Ovary (tissue), 3 donors: ENCODE data around the gene RIC3.

ENCODE experiments used
- POLR2A ChIP-seq: fragments of 450-650 bp; IDR thresholded peaks from one replicate; pipeline ENCODE4 v1.6.1; 2017; ENCODE audit warnings: antibody characterized with exemption, mild to moderate bottlenecking, moderate library complexity
- TF ChIP-seq, protein P1 (sequence below), 3 donors: fragments of 450-650 bp in 2 of 3; fragments of 200-600 bp in 1 of 3; IDR thresholded peaks; one replicate each; pipeline versions ENCODE4 v1.5.1 to v1.8.0; 2016 to 2022; ENCODE audit warnings: antibody characterized with exemption in 3 of 3, mild to moderate bottlenecking in 1 of 3
- donor health status: DM: no; HTN: no; CAD: no.

DNA sequence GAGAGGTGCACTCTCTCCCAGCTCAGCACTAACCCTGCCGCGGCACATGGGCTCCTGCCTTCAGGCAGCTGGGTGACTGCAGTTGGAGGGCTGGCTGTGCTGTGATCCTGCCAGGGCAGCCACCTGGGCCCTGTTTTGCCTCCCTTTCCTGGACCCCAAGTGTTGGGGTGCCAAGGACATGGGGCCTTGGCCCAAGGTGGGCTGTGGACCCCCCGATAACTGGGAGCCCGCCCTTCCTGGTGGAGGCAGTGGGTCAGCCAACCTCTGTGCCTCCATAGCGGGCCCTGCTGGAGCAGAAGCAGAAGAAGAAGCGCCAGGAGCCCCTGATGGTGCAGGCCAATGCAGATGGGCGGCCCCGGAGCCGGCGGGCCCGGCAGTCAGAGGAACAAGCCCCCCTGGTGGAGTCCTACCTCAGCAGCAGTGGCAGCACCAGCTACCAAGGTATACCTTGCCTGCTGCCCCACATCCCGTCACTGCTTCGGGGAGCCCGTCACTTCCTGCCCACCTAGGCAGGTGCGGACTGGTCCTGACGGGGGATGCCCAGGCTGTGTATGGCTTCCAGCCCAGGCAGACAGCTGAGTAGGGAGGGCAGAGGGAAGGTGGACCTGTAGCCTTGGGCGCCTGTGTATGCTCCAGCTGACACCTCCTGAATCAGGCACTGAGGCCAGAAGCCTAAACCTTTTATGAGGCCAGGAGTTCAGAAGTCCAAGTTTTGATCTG, 78.9 kb downstream of the RIC3 start:
- TF ChIP-seq, protein P1, sequence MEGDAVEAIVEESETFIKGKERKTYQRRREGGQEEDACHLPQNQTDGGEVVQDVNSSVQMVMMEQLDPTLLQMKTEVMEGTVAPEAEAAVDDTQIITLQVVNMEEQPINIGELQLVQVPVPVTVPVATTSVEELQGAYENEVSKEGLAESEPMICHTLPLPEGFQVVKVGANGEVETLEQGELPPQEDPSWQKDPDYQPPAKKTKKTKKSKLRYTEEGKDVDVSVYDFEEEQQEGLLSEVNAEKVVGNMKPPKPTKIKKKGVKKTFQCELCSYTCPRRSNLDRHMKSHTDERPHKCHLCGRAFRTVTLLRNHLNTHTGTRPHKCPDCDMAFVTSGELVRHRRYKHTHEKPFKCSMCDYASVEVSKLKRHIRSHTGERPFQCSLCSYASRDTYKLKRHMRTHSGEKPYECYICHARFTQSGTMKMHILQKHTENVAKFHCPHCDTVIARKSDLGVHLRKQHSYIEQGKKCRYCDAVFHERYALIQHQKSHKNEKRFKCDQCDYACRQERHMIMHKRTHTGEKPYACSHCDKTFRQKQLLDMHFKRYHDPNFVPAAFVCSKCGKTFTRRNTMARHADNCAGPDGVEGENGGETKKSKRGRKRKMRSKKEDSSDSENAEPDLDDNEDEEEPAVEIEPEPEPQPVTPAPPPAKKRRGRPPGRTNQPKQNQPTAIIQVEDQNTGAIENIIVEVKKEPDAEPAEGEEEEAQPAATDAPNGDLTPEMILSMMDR (IDR thresholded peaks at IDR 0.05) = no peak
- no peak for TF ChIP-seq POLR2A
